GM12878 (cell line): Measurements from ENCODE around the gene NBPF1.
"Not testable (repeated sequence)": the region's sequence is repeated elsewhere in the genome, so short reads cannot be mapped to it uniquely, and the experiment has no call there.

Experiments used
- EED ChIP-seq: sonication (generic); IDR thresholded peaks from 2 replicates; pipeline ENCODE4 v1.6.1; 2016; ENCODE audit warnings: antibody characterized with exemption, low read depth
- ELK1 ChIP-seq: IDR thresholded peaks from 2 replicates; pipeline ENCODE4 v1.6.1; 2012; ENCODE audit warnings: low read depth, low read length, improper control_type of control experiment
- ETV6 ChIP-seq, 2 experiments: fragments of 450-650 bp in 1 of 2; IDR thresholded peaks in 1 of 2; conservative IDR thresholded peaks in 1 of 2; 2 replicates each; pipeline ENCODE4 v1.6.1; 2014; ENCODE audit warnings: antibody characterized with exemption in 1 of 2, borderline replicate concordance in 1 of 2, low read depth in 1 of 2, mild to moderate bottlenecking in 1 of 2, moderate library complexity in 1 of 2
- NFYA ChIP-seq: IDR thresholded peaks from 2 replicates; pipeline ENCODE4 v1.6.1; 2011; ENCODE audit warnings: low read depth, mild to moderate bottlenecking, low read length, improper control_type of control experiment, borderline replicate concordance
- POLR2A ChIP-seq: IDR thresholded peaks from 2 replicates; pipeline ENCODE4 v1.6.1; 2011; ENCODE audit warnings: low read depth, mild to moderate bottlenecking, low read length
- TBL1XR1 ChIP-seq: IDR thresholded peaks from 2 replicates; pipeline ENCODE4 v1.6.1; 2012; ENCODE audit warnings: low read depth, low read length, improper control_type of control experiment
- ZNF274 ChIP-seq: IDR thresholded peaks from one replicate; pipeline ENCODE4 v1.8.0; 2011; ENCODE audit not compliant: insufficient read length, insufficient read depth

DNA sequence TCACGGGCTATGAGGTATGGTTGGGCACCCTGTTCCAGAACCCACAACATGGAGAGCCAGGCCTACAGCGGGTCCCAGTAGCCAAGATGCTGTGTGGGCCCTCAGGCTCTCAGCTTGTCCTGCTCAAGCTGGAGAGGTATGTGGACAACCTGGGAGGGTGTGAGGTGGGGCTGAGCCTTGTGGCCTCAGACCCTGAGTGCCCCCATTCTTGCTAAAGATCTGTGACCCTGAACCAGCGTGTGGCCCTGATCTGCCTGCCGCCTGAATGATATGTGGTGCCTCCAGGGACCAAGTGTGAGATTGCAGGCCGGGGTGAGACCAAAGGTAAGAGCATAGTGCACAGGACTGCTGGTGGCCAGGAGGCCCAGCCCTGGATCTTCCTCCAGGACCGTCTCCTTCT, 36.0 kb upstream of the NBPF1 start:
- TF ChIP-seq EED; TBL1XR1; ZNF274; ELK1; POLR2A; NFYA; ETV6 (conservative IDR thresholded peaks at IDR 0.05 in 1 of 2, IDR thresholded peaks at IDR 0.05 in 1 of 2; ENCODE audit: borderline replicate concordance in 1 of 2, low read depth in 1 of 2): not testable (repeated sequence)
